ENCODE results near the gene DIPK1B.

DIPK1B gene

GRCh38 chr9:136748201-136748600 lies 35.8 kb downstream of the DIPK1B start, which contains the start of gene LCN6:
TSS of gene LCN6 (minus strand) at chr9:136748525. CDS start at chr9:136748483, 42 bp downstream.
- Histone ChIP-seq H3K9ac (ENCODE audit: low read depth, low read length) (no peak within 1 kb of the TSS), H3K4me3 (ENCODE audit: low read depth in 1 of 2, low read length in 2 of 2) (no peak within 1 kb of the TSS), H3K27me3 (ENCODE audit: insufficient read depth, low read length, poor library complexity) (no peaks in the 10 kb centered on the region), H3K79me2 (ENCODE audit: insufficient read depth, low read length) (no peaks in the 10 kb centered on the region), H3K4me2 (ENCODE audit: insufficient read depth, low read length) (no peak within 1 kb of the TSS), H4K20me1 (ENCODE audit: insufficient read depth, low read length) (no peaks in the 10 kb centered on the region), H3K36me3 (ENCODE audit: insufficient read depth, low read length) (no peaks in the 10 kb centered on the region), H3K27ac (ENCODE audit: low read length) (no peak within 1 kb of the TSS), H2AFZ (ENCODE audit: low read depth, low read length) (no peak within 1 kb of the TSS), H3K4me1 (ENCODE audit: insufficient read depth, low read length) (no peaks in the 10 kb centered on the region), H3K9me3 (ENCODE audit: insufficient read depth, low read length, severe bottlenecking) (no peaks in the 10 kb centered on the region)
- DNase-seq (no peak), ATAC-seq (ENCODE audit: insufficient read depth, low read depth) (no peak)
- TF ChIP-seq CTCF (IDR thresholded peaks at IDR 0.05; ENCODE audit: borderline replicate concordance, extremely low read depth, low read length, poor library complexity, severe bottlenecking) (no peak), EZH2 (IDR thresholded peaks at IDR 0.05; ENCODE audit: borderline replicate concordance, low read depth, low read length, severe bottlenecking) (no peak)

GRCh38 chr9:136748666-136749611 lies 36.6 kb downstream of the DIPK1B start:
- no peak for ATAC-seq (ENCODE audit: insufficient read depth, low read depth)
- Histone ChIP-seq H3K4me2 (ENCODE audit: insufficient read depth, low read length) (no peak overlapping the region), H2AFZ (ENCODE audit: low read depth, low read length) (no peak overlapping the region), H3K79me2 (ENCODE audit: insufficient read depth, low read length) (no peaks in the 10 kb centered on the region), H3K27me3 (ENCODE audit: insufficient read depth, low read length, poor library complexity) (no peaks in the 10 kb centered on the region), H3K4me3 (ENCODE audit: low read depth in 1 of 2, low read length in 2 of 2) (no peak overlapping the region), H3K9me3 (ENCODE audit: insufficient read depth, low read length, severe bottlenecking) (no peaks in the 10 kb centered on the region), H4K20me1 (ENCODE audit: insufficient read depth, low read length) (no peaks in the 10 kb centered on the region), H3K36me3 (ENCODE audit: insufficient read depth, low read length) (no peaks in the 10 kb centered on the region), H3K27ac (ENCODE audit: low read length) (no peak overlapping the region), H3K9ac (ENCODE audit: low read depth, low read length) (no peak overlapping the region), H3K4me1 (ENCODE audit: insufficient read depth, low read length) (no peaks in the 10 kb centered on the region)
- DNase-seq, result no peak
- TF ChIP-seq CTCF (IDR thresholded peaks at IDR 0.05; ENCODE audit: borderline replicate concordance, extremely low read depth, low read length, poor library complexity, severe bottlenecking) (no peak), EZH2 (IDR thresholded peaks at IDR 0.05; ENCODE audit: borderline replicate concordance, low read depth, low read length, severe bottlenecking) (no peak)

- no peaks in the 10 kb centered on the region for H3K4me1 ChIP-seq (ENCODE audit: insufficient read depth, low read length)
- no peaks in the 10 kb centered on the region for H3K9me3 ChIP-seq (ENCODE audit: insufficient read depth, low read length, severe bottlenecking)
- H3K79me2 ChIP-seq (ENCODE audit: insufficient read depth, low read length), result no peaks in the 10 kb centered on the region
- no peak for TF ChIP-seq CTCF (IDR thresholded peaks at IDR 0.05; ENCODE audit: borderline replicate concordance, extremely low read depth, low read length, poor library complexity, severe bottlenecking)
- no peak for TF ChIP-seq EZH2 (IDR thresholded peaks at IDR 0.05; ENCODE audit: borderline replicate concordance, low read depth, low read length, severe bottlenecking)
- H3K27me3 ChIP-seq (ENCODE audit: insufficient read depth, low read length, poor library complexity), result no peaks in the 10 kb centered on the region
- H4K20me1 ChIP-seq (ENCODE audit: insufficient read depth, low read length), result no peaks in the 10 kb centered on the region
- no peak overlapping the region for H3K4me2 ChIP-seq (ENCODE audit: insufficient read depth, low read length)
- H3K4me3 ChIP-seq (ENCODE audit: low read depth in 1 of 2, low read length in 2 of 2), result no peak overlapping the region
- no peak for DNase-seq
- H2AFZ ChIP-seq (ENCODE audit: low read depth, low read length), result no peak overlapping the region
- no peak overlapping the region for H3K9ac ChIP-seq (ENCODE audit: low read depth, low read length)
- H3K36me3 ChIP-seq (ENCODE audit: insufficient read depth, low read length), result no peaks in the 10 kb centered on the region
- no peak overlapping the region for H3K27ac ChIP-seq (ENCODE audit: low read length)
- no peak for ATAC-seq (ENCODE audit: insufficient read depth, low read depth)
Measured at GRCh38 chr9:136750526-136750925, 38.2 kb downstream of the DIPK1B start.
